NCI-H446 treated with DMSO at 0.1 percent for 48 hours (cell line): Measurements from ENCODE around the gene PDE7B.
"Not testable (repeated sequence)": the region's sequence is repeated elsewhere in the genome, so short reads cannot be mapped to it uniquely, and the experiment has no call there.

Experiments used
- DNase-seq: peaks from one replicate; lab custom pipeline; 2025; lab: John Stamatoyannopoulos, UW

The PDE7B gene

DNA sequence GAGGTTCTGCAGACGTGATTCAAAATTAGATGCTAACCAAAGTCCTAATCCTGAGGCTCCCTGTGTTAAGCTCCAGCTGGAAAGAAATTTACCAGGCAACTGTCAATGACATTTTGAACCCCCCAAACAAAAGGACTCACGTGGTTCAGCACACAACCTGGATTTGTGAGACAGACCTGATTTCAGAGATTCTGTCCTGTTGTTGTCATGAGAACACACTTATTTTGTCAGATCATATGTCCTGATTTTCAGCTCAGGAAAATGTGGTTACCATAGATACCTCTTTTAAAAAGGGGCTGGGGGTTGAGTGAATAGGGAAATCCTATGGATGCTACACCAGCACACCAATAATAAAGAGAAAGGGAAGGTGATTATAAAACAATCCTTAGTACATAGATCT is 337.0 kb downstream of the PDE7B start:
- no peak for DNase-seq

GRCh38 chr6:136189104-136189503 is 337.6 kb downstream of the PDE7B start:
- no peak for DNase-seq

- no peak for DNase-seq
Measured at GRCh38 chr6:136191606-136192312, 340.3 kb downstream of the PDE7B start.

DNA sequence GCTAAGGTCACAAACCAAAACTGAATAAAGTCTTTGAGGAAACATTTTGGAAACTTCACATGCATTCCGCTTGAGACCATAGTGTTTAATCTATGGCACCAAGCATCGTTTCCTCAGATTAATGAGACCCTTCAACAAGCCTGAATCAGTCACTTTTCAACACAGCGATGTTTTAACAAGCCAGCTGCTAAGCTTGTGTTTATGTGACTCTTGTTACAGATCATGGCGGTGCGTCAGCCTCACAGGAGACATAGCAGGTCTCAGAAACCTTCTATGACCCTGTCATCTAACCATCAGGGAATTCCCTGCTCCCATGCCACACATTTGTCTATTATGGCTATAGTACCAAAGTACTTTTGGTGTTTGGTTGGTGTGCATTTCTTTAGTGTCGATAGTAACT is 341.4 kb downstream of the PDE7B start:
- DNase-seq, result no peak

GRCh38 chr6:136201732-136202131 is 350.2 kb downstream of the PDE7B start:
- no peak for DNase-seq

GRCh38 chr6:136208783-136209182 is 357.3 kb downstream of the PDE7B start:
- no peak for DNase-seq

DNA sequence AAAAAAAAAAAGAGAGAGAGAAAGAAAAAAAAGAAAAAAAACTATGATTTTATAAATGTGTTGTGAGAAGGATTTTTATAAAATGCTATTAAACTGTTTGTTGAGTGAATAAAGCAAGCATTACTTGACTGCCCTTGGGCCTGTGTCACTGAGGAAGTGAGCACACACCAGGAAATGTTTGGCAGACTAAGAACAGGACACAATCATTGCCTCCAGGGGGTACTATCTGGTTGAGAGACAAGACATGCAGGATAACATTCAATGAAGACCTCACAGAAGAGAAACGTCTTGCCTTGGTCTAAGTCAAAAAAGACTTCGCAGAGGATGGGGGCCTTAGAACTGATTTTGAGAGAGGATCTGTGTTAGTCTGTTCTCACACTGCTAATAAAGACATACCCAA is 358.0 kb downstream of the PDE7B start:
- no peak for DNase-seq

DNA sequence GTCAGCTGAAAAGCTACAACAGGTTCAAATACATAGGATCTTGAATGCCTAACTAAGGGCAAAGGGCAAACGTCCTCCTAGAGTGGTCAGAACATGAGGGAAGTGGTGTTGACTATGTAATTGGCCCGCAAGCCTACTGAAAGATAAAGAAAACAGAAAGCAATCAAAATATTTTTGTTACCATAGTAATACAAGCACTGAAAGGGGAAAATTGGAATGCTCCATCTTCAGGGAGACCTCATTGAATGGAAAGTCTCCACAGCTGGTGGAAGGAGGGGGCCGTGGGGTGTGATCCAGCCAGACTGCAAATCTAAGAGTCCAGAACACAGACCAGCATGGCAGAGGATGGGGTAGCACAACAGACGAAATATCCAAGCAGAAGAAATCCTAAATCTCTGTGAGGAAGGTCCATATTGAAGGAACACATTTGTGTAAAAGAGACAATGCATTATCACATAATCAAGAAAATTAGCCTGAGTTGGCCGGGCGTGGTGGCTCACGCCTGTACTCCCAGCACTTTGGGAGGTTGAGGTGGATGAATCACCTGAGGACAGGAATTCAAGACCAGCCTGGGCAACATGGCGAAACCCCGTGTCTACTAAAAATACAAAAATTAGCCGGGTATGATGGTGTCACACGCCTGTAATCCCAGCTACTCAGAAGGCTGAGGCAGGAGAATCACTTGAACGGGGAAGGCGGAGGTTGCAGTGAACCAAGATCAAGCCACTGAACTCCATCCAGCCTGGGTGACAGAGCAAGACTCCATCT is 359.1 kb downstream of the PDE7B start:
- no peak for DNase-seq

GRCh38 chr6:136212608-136213007 is 361.1 kb downstream of the PDE7B start:
- DNase-seq, result no peak

DNA sequence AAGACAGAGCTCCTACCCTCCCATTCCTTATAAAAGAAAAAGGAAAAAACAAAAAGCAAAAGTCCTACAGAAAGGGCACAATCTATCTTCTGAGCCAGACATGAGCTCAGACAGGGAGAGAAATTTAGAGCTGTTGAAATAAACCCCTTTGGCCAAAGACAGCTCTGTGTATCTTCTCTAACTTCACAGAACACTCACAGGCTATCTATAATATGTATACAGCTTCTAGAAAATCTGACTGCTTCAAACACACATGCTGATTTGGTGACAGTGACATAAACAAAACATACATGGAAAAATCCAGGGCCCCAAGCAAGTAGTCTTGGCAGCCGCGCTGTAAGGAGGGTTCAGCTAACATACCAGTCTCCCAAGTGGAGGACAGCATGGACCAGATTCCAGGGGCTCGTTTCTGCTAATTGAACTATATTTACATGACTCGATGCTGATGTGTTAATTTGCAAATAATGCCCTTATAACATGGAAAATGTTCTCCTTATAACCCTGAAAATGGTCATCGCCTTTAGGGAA is 361.6 kb downstream of the PDE7B start:
- DNase-seq, result no peak

DNA sequence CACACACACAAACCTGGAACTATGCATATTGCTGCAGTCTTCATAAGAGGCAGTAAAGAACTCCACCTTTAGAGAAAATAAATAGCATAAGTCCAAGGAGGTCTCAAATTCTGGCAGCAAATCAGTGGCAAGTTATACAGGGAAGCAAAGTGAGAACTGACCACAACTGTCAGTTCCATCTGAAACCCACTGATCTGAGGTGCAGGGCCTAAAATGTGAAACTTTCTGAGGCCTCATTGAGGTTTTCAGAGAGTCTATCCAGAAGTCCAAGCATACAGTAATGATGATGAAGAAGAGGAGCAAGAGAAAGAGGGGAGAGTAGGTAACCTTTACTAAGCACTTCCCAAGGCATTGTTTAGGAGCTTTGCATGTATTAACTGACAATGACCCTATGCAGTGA is 362.4 kb downstream of the PDE7B start:
- no peak for DNase-seq

DNA sequence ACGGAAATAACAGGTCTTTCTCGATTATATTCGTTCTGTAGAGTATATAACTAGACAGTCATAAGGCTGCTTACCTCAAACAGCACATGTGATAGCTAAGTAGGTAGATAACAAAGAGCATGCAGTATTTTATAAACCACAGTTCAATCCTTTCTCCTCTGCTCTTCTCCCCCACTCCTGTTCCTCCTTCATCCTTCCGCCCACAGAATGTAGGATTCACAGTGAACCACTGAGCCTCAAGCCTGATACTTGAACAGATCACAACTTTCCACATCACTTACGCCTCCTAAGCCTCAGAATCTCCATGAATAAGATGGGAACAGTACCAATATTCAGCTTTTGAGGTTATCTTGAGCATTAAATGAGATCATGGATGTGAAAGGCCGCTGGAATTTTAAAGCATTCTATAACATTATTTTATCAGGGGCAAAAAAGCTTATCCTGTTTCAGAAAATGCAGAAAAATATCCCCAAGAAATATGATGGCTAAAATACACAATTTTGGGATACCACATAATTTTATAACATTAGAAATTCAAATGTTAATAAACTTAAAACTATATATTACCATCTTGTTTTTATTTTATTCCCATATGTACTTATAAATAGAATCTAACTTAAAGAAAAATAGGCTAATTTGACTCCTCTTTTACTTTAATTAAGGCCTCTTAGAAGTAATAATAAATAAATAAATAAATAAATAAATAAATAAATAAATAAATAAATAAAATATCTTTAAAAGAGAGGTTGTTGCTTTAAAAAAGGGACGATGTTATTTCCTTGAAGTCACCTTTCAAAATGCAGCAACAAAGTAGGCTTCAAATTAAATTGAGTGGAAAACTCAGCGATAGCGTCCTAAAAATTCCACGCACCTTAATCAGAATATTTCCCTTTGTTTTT is 365.3 kb downstream of the PDE7B start:
- no peak for DNase-seq

DNA sequence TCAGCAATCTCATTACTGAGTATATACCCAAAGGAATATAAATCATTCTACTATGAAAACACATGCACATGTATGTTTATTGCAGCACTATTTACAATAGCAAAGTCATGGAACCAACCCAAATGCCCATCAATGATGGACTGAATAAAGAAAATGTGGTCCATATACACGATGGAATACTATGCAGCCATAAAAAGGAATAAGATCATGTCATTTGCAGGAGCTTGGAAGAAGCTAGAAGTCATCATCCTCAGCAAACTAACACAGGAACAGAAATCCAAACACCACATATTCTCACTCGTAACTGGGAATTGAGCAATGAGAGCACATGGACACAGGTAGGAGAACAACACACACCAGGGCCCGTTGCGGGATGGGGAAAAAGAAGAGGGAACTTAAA is 373.5 kb downstream of the PDE7B start:
- not testable (repeated sequence) for DNase-seq

- no peak for DNase-seq
Measured at GRCh38 chr6:136225496-136225895, 374.0 kb downstream of the PDE7B start.

GRCh38 chr6:136226027-136226673 is 374.6 kb downstream of the PDE7B start:
- peak; percentile 23 for DNase-seq

DNA sequence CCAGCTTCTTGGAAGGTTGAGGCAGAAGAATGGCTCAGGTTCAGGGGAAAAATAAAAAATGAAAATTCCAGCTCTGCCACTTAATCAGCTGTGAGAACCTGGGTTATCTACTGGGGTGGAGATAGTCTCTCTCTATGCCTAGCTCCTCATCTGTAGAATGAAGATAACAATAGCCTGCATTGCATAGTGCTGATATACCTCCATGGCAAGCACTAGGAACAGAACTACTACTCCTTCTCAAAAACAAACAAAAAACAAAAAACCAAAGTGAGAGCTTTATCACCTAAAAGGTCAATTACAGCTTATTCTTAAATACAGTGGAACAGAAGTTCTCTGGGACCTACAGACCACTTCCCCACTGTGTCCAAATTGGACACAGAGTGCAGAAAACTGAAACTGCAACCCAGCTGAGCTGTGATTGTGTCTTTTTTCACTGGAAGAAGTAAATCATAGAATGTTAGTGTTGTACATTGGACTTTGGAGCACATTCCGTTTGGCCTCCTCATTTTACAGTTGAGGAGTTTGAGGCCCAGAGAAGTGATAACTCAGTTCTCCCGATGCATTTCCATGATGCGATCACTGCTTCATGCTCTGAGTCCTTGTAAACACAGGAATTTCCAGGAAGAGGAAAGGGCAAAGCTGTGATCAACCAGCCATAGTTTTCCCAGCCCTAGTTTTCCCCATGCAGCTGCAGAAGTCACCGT is 375.3 kb downstream of the PDE7B start:
- DNase-seq, result no peak

- no peak for DNase-seq
Measured at GRCh38 chr6:136228814-136229213, 377.3 kb downstream of the PDE7B start.

- DNase-seq, result no peak
Measured at GRCh38 chr6:136230219-136230853, 378.8 kb downstream of the PDE7B start.

DNA sequence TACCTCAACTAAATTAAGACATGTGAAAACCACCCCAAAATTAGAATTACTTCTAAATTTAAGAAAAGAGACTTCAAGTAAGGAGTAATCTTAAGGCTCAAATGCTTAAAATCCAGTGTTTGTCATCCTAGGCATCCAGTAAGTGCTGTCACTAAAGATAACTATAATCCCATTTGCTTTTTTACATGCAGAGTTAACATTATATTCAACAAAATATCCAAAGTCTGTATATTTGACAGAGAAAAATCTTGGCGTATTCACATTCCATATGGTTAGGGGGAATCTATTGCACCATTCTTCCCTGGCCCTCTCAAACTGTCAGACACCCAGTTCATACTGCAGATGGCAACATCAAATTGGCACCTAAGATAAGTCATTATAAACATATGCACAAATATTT is 381.2 kb downstream of the PDE7B start:
- DNase-seq, result no peak

- no peak for DNase-seq
Measured at GRCh38 chr6:136235233-136235564, 383.7 kb downstream of the PDE7B start.
